GM12874 (cell line): ENCODE measurements around the gene SLC6A3.

Experiments
- CTCF ChIP-seq: IDR thresholded peaks from 2 replicates; pipeline ENCODE4 v1.5.1; 2011; ENCODE audit warnings: low read depth, mild to moderate bottlenecking, control low read depth, low read length, moderate library complexity; ENCODE audit not compliant: insufficient read depth

SLC6A3 gene

DNA sequence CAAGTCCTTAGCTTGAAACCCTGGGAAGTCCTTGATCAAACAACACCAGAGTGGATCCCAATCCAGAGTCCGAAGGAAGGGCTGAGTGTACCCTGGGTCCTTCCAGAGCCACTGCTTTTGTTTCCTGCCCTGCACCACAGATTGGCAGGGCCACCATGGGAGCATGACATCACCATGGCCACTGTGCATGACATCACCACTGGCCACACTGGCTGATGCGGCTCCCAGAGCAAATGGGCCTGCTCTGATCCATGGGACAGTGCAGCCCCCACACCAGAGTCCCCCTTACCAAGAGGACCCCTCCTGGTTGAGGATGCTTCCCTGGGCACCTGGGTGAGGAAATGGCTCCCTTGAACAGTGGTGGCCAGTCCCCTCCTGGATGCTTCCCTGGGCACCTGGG lies 9.9 kb downstream of the SLC6A3 start:
- TF ChIP-seq CTCF: no peak

- no peak for TF ChIP-seq CTCF
Measured at GRCh38 chr5:1432296-1432695, 12.9 kb downstream of the SLC6A3 start.

DNA sequence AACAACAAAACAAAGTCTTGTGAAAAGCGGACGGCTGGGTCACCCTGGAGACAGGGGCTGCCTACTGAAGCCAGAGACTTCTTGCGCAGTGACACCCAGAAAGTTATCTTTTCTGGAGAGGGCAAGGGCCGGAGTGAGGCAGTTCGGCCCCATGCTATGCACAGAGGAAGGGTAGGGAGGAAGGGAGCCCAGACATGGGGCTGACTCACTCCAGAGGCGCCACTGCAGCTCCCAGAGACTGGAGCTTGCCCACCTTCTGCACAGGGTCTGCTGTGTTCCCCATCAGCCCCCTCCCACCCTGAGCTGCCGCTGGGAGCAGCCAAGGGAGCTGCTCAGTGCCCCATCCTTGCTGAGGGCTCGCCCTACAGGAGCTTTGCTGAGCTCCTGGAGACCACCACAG lies 13.3 kb downstream of the SLC6A3 start:
- no peak for TF ChIP-seq CTCF

- no peak for TF ChIP-seq CTCF
Measured at GRCh38 chr5:1431021-1431811, 14.0 kb downstream of the SLC6A3 start.

DNA sequence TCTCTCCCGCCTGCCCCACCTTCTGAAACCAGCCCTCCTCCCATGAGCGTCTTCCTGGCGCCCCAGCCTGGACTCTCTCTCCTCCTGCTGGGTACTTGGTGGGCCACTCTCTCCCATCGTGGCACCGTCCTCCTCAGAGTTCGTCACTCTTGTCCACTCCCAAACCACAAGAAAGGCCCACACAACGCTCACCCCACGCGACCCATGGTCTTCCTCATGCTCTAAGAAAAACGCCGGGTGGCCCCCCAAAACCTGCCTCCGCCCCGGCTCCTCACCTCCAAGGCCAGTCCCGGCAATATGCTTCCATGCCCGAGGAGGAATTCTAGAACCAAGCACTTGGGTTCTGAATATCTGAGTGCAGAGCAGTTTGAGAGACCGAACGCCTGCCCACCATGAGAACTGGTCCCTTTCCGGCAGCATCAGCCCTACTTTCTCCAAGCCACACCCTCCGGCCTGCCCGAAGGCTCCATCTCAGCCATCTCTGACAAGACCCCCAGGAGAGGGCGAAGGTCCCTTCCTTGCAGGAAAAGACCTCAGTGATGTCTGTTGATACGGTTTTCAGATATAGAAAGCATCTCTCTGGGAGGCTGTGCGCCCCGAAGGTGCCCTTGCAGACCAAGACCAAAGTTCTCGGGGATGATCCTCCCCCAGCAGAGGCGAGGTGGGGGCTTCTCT lies 15.0 kb downstream of the SLC6A3 start:
- TF ChIP-seq CTCF: no peak

GRCh38 chr5:1429496-1429895 lies 15.7 kb downstream of the SLC6A3 start:
- no peak for TF ChIP-seq CTCF

- no peak for TF ChIP-seq CTCF
Measured at GRCh38 chr5:1429066-1429465, 16.2 kb downstream of the SLC6A3 start.
